Kidney epithelial cell (primary cell): ENCODE data around the gene WNT7B. TPM values are rescaled to one million over a fixed set of nuclear protein-coding genes. Genes with fewer than 3 reads are reported as not detected.

Experiments
- DNase-seq: peaks from one replicate; pipeline ENCODE4 v3.0.0-alpha.2; 2010; ENCODE audit warnings: low read depth
- H3K27me3 ChIP-seq: 2 replicates; pipeline ENCODE4 v1.6.0; 2011; ENCODE audit warnings: low read length; ENCODE audit not compliant: control insufficient read depth, insufficient read depth
- H3K36me3 ChIP-seq: 2 replicates; pipeline ENCODE4 v1.5.1; 2011; ENCODE audit warnings: low read length; ENCODE audit not compliant: control insufficient read depth, insufficient read depth
- H3K4me3 ChIP-seq: 2 replicates; pipeline ENCODE4 v1.5.1; 2011; ENCODE audit warnings: low read depth, mild to moderate bottlenecking, control low read depth, low read length
- total RNA-seq: library from RNA; depleted of rRNA; stranded (reverse); fragments of >200 nt; gene quantifications from 2 replicates; pipeline ENCODE4 v1.2.3, GENCODE V29; 2015
- TF ChIP-seq, protein P1 (sequence below): IDR thresholded peaks from 2 replicates; pipeline ENCODE4 v1.5.1; 2011; ENCODE audit warnings: mild to moderate bottlenecking, moderate library complexity, low read length, control low read depth, inconsistent platforms; ENCODE audit not compliant: insufficient read depth, poor library complexity, severe bottlenecking

WNT7B gene
- total RNA-seq, 1 donor from 2014 or later = 15.3 TPM

DNA sequence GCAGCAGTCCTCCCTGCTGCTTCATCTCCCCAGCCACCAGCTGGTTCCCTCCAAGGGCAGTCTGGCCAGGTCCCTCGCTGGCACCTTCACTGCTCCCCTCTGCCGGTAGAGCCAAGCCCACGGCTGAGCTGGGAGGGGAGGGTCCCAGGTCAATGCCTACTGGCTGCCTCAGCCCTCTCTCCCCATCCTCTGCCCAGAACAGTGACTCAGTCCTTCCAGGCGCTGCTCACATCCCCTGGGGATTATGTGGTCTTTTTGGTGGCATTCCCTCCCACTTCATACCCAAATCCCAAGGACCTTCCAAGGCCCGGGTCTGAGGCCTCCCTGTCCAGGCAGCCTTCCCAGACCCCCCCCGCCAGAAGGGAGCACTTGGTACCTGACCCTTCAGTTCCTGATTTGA lies 44.9 kb downstream of the WNT7B start:
- DNase-seq = no peak
- TF ChIP-seq, protein P1, sequence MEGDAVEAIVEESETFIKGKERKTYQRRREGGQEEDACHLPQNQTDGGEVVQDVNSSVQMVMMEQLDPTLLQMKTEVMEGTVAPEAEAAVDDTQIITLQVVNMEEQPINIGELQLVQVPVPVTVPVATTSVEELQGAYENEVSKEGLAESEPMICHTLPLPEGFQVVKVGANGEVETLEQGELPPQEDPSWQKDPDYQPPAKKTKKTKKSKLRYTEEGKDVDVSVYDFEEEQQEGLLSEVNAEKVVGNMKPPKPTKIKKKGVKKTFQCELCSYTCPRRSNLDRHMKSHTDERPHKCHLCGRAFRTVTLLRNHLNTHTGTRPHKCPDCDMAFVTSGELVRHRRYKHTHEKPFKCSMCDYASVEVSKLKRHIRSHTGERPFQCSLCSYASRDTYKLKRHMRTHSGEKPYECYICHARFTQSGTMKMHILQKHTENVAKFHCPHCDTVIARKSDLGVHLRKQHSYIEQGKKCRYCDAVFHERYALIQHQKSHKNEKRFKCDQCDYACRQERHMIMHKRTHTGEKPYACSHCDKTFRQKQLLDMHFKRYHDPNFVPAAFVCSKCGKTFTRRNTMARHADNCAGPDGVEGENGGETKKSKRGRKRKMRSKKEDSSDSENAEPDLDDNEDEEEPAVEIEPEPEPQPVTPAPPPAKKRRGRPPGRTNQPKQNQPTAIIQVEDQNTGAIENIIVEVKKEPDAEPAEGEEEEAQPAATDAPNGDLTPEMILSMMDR = no peak
- H3K4me3 ChIP-seq = no peak overlapping the region
- no peaks in the 10 kb centered on the region for H3K36me3 ChIP-seq
- no peaks in the 10 kb centered on the region for H3K27me3 ChIP-seq

DNA sequence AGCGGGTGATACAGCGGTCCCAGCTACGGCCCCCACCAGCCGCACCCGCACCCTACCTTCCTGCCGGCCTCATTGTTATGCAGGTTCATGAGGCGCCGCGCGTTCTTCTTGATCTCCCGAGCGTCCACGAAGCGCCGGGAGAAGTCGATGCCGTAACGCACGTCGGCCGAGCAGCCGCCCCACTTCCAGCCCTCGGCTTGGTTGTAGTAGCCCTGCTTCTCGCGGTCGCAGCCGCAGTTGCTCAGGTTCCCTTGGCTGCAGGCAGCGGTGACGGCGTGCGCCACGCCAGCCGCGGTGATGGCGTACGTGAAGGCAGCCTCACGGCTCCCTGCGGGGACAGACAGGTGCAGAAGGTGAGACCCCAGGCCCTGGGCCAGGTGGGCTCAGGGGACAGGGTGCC lies 45.9 kb downstream of the WNT7B start:
- Histone ChIP-seq H3K4me3 (no peak overlapping the region), H3K36me3 (no peaks in the 10 kb centered on the region), H3K27me3 (no peaks in the 10 kb centered on the region)
- TF ChIP-seq, protein P1 = no peak
- DNase-seq = no peak

DNA sequence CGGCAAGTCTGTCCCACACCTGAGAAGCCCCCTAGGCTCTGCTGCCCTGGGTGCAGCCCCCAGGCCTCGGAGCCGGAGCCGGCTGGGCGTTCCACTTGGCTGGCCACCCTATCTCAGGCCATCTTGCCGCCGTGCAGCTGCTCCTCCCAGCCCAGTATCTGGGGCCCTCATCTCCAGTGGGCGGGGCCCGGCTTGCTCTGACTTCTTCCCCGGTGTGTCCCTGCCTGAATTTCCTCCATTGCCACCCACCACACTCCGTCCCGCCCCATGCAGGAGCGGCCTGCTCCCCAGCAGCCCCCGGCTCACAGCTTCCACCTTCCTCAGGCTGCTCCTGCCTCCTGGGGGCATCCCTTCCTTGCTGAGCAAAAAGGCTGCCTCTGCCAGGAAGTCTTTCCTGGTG lies 46.6 kb downstream of the WNT7B start:
- Histone ChIP-seq H3K27me3 (no peaks in the 10 kb centered on the region), H3K4me3 (no peak overlapping the region), H3K36me3 (no peaks in the 10 kb centered on the region)
- TF ChIP-seq, protein P1 = no peak
- DNase-seq = no peak

DNA sequence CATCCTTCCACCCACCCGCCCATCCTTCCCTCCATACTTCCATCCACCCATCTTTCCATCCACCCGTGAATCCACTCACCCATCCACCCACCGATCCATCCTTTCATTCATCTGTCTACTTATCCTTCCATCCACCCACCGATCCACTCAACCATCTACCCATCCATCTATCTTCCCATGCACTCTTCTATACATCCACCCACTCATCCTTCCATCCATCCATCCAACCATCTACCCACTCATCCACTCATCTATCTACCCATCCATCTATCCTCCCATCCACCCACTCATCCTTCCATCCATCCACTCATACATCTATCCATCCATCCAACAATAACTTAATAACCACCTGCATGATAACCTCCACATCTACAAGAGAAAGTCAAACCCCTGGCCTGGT lies 47.3 kb downstream of the WNT7B start:
- H3K4me3 ChIP-seq = no peak overlapping the region
- no peak for DNase-seq

DNA sequence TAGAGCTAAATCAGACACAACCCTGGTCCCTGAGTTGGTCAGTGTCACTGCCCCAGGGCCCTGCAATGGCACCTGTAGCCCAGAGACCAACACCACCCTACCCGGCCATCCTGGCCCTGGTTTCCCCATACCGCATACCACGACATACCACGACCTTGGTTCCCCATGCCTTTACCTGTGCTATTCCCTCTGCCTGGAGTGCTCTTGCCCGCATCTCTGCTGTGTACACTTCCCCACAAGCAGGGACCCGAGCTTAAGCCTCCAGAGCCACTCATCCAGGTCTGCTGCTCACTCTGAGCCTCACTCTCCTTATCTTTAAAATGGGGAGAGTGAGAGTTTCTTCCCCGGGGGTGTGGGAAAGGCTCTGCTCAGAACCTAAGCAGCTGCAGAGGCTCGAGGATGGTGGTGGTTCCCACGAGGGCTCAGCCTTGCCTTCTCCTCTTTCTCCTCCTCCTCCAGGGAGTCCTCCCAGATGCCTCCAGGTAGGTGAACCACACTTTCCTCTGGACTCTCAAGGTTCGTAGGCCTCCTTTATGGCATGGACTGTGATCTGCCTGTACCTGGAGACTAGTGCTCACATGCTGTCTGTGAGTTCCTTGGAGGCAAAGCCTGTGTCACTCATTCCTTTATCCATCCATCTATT lies 48.1 kb downstream of the WNT7B start:
- no peaks in the 10 kb centered on the region for H3K36me3 ChIP-seq
- TF ChIP-seq, protein P1 = no peak
- DNase-seq = no peak
- no peaks in the 10 kb centered on the region for H3K27me3 ChIP-seq
- no peak overlapping the region for H3K4me3 ChIP-seq

More for the DNA sequence above, 47.3 kb downstream of the WNT7B start:
- Histone ChIP-seq H3K36me3 (no peaks in the 10 kb centered on the region), H3K27me3 (no peaks in the 10 kb centered on the region)
- TF ChIP-seq, protein P1 = no peak

DNA sequence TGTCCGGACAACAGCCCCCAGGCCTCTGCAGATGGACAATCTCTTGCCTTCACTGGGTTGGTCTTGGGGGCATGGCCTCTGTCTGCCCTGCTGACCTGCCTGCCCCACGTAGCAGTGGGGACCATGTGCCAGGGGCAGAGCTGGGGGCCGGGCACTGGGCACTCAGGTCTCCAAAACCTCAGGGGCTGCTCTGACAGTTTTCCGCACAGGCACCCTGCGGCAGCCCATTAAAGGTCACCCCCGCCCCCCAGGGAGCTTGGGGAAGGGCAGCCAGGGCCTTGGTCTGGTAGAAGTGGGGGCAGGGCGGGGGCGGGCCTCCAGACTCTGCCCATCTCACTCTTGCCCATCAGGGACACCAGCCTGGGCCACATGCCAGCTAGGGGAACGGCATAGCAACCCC lies 49.9 kb downstream of the WNT7B start:
- TF ChIP-seq, protein P1 = no peak
- Histone ChIP-seq H3K4me3 (no peak overlapping the region), H3K27me3 (no peaks in the 10 kb centered on the region), H3K36me3 (no peaks in the 10 kb centered on the region)
- no peak for DNase-seq
